Retinal pigment epithelial cell (primary cell): Measurements from ENCODE around the gene TARBP1.

Experiments used
- DNase-seq: peaks from one replicate; pipeline ENCODE4 v3.0.0-alpha.2; 2010; ENCODE audit warnings: low read depth
- H3K4me3 ChIP-seq: 2 replicates; pipeline ENCODE4 v1.5.1; 2011; ENCODE audit warnings: mild to moderate bottlenecking, low read length, control low read depth, moderate library complexity
- TF ChIP-seq, protein P1 (sequence below): conservative IDR thresholded peaks from 2 replicates; pipeline ENCODE4 v1.5.1; 2011; ENCODE audit warnings: low read depth, low read length, control low read depth, inconsistent platforms

The TARBP1 gene

GRCh38 chr1:234515411-234515810, 36.4 kb upstream of the TARBP1 start:
- no peak overlapping the region for H3K4me3 ChIP-seq
- no peak for DNase-seq
- TF ChIP-seq, protein P1, sequence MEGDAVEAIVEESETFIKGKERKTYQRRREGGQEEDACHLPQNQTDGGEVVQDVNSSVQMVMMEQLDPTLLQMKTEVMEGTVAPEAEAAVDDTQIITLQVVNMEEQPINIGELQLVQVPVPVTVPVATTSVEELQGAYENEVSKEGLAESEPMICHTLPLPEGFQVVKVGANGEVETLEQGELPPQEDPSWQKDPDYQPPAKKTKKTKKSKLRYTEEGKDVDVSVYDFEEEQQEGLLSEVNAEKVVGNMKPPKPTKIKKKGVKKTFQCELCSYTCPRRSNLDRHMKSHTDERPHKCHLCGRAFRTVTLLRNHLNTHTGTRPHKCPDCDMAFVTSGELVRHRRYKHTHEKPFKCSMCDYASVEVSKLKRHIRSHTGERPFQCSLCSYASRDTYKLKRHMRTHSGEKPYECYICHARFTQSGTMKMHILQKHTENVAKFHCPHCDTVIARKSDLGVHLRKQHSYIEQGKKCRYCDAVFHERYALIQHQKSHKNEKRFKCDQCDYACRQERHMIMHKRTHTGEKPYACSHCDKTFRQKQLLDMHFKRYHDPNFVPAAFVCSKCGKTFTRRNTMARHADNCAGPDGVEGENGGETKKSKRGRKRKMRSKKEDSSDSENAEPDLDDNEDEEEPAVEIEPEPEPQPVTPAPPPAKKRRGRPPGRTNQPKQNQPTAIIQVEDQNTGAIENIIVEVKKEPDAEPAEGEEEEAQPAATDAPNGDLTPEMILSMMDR, result no peak

DNA sequence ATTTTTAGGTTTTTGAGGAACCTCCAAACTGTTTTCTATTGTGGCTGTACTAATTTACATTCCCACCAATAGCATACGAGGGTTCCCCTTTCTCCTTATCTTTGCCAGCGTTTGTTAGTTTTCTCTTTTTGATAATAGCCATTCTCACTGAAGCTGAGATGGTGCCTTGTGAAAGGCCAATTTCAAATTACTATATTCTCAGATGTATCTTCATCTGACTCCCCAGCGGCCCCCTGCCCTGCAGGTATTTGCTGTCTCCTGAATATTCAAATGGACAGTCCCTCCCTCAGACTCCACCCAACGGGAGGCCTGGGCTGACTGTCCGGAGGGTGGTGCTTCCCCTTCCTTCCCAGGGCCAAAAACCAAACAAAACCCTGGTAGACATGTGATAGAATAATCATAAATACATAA, 33.5 kb upstream of the TARBP1 start:
- H3K4me3 ChIP-seq, result no peak overlapping the region
- TF ChIP-seq, protein P1, result no peak
- DNase-seq, result no peak

GRCh38 chr1:234509457-234510328, 30.7 kb upstream of the TARBP1 start:
- TF ChIP-seq, protein P1, result no peak
- no peak for DNase-seq
- H3K4me3 ChIP-seq, result no peak overlapping the region

DNA sequence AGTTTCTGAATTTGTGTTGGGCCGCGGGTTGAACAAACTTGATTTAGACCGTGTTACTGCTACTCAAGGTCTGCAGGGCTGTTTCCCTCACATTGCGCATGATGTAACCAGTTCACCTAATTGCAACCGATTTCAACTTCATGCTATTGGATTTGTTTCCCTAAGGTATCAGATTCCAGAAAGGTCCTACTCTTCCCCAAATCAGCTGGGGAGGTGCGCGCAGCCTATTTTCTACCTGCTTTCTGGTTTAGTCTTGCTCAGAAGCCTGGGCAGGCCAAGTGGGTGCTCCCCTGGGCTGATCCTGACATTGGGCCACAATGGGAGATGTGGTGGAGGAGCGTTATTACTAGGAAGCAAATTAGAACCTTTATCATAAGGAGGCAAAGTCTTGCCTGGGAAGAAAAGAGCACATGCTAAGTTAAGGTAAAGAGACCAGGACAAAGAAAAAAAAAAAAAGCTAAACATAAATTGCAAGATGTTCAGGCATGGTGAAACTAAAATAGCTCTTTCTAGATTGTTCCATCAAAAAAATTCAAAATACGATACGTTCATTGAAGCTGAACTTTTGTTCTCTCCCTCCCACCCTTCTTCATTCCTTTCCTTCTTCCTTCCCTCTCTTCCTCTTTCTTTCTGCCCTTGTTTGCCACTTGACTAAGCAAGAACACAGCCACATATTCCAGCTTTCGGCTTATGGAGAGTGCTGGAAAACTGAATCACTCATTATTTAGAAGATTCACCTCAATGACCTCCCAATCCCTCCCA, 28.8 kb upstream of the TARBP1 start:
- DNase-seq, result no peak
- TF ChIP-seq, protein P1, result no peak
- no peak overlapping the region for H3K4me3 ChIP-seq

GRCh38 chr1:234507089-234507488, 28.1 kb upstream of the TARBP1 start:
- TF ChIP-seq, protein P1, result no peak
- DNase-seq, result no peak
- H3K4me3 ChIP-seq, result no peak overlapping the region

GRCh38 chr1:234505769-234506102, 26.8 kb upstream of the TARBP1 start:
- H3K4me3 ChIP-seq, result no peak overlapping the region
- DNase-seq, result no peak
- TF ChIP-seq, protein P1, result no peak
